GF-D8 (cell line): ENCODE results near the gene EYA4.
"Not testable (repeated sequence)": the region's sequence is repeated elsewhere in the genome, so short reads cannot be mapped to it uniquely, and the experiment has no call there.

Experiments
- DNase-seq: peaks from one replicate; lab custom pipeline; 2025; lab: John Stamatoyannopoulos, UW

EYA4 gene

DNA sequence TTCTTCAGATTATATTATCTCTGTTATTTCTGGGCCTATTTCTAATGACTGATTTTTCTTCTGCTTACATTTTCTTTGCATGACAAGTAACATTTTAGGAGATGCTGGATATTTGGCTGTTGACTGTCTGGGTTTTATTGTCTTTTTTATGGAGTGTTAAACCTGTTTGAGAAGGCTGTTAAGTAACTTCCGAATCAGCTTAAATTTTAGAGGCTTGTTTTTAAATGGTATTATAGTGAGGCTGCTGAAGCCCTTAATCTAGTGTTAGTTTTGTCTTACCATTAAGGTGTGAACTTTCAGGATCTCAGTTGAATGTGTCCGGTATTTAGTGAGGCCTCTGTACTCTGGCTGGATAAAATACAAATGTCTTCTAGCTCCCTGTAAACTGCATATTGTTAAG lies 109.8 kb downstream of the EYA4 start:
- DNase-seq, result no peak

DNA sequence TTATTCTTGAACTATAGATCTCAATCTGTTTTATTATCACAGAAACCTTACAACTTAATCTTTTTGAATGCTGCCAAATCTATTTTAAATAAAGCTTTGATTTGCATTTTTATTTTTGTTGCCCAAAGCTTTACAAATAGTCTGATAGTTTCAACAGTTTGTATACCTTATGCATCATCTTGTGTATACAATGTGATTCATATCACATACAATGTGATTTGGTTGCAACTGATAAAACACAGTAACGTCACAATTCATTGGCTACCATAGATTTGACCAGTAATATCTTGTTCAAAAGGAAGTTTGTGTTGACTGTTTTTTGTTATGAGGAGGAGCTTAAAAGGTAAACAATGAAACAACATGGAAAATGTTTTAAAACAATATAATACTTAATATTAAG lies 110.9 kb downstream of the EYA4 start:
- no peak for DNase-seq

DNA sequence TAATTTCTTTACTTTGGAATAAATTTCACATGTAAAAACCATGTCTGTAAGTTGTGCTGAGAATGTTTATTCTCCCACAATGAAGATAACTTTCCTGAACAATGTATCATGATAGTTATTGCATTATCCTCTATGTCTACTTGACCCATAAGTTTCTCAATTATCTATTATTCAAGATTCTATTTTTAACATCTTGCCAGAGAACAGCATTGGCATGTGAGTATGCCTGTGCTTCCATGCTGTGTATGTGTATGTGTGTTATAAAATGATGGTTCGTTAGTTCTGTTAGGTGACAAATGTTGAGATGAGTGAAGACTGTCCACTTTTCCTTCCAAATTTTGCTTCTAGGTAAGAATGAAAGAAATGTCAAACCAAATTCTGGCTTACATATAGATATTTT lies 111.9 kb downstream of the EYA4 start:
- no peak for DNase-seq

DNA sequence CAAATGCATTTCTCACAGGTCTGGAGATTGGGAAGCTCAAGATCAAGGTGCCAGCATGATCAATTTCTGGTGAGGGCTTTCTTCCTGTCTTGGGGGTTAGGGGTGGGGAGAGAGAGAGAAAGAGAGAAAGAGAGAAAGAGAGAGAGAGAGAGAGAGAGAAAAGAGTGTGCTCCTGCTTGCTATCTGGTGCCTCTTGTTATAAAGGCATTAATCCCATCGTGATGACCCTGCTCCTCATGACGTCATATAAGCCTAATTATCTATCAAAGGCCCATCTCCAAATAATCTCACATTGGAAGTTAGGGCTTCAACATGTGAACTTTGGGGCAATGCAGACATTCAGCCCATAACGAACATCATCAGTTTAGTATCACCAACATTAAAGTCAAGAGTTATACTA lies 114.8 kb downstream of the EYA4 start:
- DNase-seq, result no peak

DNA sequence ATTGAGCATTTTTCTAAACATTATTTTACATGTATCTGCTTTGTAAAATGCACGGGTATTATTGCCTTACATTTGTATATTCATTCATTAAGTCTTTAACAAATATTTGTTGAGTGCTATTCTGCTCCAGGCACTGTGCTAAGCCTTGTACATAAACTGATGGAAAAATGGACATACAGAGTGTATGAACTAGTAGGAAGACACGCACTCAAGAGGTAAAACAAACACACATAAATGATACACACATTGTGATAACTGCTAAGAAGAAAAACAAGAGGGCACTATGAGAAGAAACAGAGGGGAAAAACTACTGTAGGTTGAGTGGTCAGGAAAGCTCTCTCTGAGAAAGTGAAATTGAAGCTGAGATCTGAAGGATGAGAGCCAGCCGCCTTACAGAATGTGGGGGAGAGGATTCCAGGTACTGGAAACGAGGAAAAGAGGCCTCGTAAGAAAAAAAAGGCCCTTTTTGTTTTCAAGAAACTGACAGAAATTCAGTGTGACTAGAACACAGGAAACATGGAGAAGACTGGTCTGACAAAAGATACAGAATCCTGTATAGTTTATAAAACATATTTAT lies 117.5 kb downstream of the EYA4 start:
- no peak for DNase-seq

DNA sequence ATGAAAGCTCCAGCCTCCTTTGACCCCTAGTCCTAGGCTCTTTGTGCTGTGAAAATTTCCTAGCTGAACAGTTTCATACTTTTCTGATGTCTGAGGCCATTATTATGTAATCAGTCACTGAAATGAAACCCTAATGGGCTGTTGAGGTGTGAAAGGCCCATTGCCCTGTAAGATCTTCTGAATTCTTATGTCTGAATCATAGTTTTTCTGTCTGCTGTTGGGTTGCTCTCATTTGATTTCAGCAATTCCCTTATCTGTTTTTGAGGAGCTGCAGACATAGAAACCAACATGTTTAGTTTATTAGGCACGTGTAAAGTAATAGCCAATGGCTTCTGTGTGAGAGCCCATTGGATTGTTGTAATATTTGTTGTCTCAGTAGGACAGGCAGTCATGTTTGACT lies 118.1 kb downstream of the EYA4 start:
- no peak for DNase-seq

DNA sequence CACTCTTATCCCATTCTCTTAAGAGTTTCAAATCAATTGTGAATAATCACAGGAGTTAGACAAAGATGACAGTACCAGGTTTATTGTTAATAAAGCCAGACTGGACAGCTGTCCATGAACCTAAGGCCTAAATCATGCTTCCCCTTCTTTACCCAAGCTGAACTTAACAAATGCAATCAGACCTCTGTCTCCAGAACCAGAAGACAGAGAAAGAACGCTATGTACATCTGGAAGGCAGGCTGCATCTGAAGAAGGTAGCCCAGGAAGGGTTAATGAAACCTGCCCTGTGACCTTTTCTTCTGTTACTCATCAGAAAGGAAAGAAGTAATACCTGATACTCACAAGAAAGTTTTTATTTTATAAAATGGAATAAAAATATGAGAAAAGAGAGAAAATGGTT lies 118.6 kb downstream of the EYA4 start:
- no peak for DNase-seq

DNA sequence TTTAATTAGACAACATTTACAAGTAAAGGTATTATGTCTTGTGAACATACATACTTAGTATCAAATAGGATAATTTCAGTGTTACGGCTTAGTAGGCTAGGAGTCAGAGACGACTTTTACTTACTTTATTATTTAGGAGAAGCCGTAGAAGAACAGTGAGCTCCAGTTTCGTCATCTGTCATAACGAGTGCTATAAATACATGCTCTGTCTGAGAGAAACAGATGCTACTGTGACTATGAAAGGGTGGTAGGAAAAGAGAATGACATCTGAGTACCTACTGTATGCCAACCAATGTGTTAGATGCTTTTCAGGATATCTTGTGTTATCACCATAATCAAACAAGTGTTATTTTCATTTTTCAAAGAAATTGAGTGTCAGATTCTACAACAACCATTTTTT lies 119.0 kb downstream of the EYA4 start:
- DNase-seq, result no peak

DNA sequence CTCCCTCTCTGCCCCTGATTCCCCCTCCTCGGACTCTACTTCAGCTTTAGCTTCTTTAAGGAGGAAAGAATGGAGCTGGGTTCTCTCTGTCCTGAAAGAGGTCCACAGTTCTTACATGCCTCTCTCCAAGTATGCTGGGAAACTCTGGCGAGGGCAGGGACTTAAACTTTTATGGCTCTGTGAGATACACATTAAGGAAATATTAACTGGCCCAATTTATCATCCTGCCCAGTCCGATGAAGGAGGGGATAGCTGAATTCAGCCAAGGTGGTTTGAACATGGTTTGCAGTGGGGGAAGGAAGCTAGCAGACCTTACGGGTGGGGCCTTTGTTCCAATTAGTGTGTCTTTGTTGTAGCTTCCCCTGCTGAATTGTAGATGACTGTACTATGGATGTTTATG lies 121.7 kb downstream of the EYA4 start:
- DNase-seq, result no peak

DNA sequence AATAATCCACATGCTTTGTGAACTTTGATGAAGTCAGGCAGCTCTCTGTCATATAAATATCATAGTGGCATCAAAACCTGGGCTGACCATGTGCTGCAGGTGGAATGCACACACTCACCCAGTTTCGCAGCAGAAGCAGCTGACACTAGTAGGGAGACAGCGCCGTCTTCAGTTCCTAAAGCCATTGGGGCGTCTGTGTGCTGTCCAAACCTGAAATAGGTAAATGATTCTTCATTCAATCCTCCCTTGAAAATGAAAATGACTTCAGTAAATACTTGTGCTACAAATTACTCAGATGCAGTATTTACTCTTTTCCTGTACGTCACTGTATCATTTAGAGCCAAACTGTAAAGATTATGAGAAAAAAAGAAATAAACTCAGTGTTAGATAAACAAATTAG lies 127.5 kb downstream of the EYA4 start:
- no peak for DNase-seq

DNA sequence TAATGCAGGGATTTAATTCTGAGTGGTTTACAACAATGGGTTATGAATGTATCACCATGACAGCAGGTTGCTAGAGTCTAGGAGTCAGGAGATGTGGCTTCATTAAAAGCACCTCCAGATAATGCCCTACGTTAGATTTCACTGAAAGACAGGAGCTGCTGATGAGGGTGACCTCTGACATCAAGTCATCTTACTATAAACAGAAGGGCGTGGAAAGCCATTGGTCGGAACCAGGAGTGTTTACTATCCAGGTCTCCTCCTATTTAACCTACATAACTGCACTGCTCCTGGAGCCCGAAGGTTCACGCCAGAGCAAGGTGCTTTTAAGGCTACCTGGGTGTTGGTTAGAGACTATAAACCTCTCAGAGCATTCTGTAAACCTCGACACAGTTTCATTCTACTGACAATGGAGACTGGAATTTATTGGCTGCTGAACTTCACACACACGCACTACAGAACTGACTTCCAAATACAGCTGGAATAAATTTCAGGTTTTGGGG lies 128.7 kb downstream of the EYA4 start:
- DNase-seq, result no peak

DNA sequence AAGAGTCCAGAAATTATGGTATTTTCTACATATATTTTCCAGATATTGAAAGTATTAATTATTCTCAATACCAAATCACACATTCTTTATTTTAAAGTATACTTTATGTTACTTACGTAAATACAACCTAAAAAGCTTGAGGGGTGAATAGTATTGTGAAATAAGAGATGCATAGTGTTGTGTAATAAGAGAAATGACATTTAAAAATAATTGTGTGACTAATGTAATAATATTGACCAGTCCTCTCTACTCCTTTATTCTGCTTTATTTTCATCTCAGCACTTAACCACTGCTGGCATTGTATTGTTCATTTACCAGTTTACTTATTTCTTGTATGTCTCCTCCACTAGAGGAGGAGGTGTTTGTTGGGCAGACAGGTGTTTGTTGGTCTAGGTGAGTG lies 135.6 kb downstream of the EYA4 start:
- DNase-seq, result no peak

DNA sequence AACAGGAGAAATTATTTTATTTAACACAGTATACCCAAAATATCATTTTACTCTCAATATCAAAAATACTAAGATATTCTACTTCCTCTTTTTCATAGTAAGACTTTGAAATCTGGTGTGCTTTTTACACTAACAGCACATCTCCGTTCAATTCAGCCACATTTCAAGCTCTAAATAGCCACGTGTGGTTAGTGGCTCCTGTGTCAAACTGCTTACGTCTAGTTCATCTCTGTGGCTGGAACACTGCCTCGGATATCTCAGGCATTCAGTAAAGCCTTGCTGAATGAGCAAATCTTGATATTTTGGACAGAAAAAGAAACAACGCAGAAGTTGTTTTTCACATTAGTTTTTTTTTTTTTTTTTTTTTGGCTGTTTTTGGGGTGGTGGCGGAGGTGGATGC lies 136.1 kb downstream of the EYA4 start:
- no peak for DNase-seq

DNA sequence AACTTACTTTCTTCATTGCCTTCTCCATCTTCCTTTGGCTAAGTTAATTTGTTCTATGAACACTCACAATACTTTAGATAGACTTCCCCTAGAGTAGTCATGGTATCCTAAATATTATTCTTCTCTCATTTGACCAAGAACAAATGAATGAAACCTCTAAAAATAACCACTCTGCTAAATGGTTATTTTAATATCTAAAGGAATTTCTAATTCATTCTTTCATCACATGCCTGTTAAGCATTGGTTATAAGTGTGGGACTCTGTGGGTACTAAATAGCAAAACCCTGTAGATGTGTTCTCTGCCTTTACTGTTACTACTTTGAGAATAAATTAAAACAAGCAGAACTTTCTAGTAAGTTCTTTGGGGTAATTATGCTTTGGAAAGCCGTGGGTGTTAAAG lies 138.9 kb downstream of the EYA4 start:
- no peak for DNase-seq

DNA sequence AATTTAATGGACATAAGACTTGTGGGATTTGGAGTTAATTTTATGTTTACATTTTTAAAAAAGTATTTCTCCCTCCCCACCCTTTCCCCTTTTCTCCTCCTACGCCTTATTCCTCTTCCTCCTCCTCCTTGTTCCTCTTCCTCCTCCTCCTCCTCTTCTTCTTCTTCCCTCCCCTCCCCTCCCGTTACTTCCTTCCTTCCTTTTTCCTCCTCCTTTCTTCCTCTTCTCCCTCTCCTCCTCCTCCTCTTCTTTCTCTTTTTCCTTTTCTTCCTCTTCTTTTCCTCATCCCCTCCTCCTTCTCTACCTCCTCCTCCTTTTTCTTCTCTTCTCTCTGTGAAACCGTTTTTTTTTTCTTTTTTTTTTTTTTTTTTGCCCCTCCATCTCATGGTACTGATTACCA lies 139.6 kb downstream of the EYA4 start:
- no peak for DNase-seq

DNA sequence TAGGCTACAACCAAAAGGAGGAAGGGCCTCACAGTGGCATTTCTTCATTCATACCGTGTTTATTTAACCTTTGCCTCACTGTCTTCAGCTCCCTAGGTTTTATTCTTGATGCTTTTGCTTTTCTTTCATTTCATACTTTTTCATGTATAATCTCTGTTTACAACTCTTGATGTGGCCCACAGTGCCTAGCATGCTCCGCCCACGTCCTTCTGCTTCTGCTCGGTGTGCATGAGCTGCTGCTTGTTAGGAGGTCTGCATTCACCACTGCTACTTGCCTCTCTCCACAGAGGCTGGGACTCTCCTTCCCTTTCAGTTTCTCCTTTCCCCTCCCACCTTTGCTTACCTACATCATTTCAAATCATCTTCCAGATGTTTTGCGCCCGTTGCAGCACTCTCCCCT lies 147.6 kb downstream of the EYA4 start:
- no peak for DNase-seq

DNA sequence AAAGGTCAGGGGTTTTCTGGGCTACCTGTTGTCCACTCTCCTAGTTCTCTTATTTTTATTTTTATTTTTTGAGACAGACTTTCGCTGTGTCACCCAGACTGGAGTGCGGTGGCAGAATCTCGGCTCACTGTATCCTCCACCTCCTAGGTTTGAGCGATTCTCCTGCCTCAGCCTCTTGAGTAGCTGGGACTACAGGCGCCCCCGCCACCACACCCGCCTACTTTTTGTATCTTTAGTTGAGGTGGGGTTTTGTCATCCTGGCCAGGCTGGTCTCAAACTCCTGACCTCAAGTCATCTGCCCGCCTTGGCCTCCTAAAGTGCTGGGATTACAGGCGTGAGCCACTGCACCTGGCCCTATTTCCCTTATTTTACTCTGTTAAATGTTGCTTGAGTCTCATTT lies 149.0 kb downstream of the EYA4 start:
- no peak for DNase-seq

DNA sequence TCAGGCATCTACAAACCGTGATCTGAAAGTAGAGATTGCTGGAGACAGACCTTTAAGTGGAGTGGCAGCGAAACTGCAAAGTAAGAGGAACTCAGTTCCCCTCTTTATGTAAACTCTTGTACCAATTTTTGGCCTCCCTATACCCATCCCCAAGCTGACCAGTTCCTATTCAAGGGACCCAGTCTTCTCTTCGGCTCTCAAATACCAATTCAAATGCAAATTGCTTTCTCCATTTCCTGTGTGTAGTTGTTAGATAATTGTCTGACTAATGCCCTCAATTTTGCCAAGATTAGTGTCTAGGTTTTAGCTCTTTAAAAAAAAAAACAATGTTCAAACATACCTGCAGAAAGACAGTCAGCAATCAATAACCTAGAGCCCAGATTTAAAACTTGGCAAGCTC lies 150.9 kb downstream of the EYA4 start:
- no peak for DNase-seq

DNA sequence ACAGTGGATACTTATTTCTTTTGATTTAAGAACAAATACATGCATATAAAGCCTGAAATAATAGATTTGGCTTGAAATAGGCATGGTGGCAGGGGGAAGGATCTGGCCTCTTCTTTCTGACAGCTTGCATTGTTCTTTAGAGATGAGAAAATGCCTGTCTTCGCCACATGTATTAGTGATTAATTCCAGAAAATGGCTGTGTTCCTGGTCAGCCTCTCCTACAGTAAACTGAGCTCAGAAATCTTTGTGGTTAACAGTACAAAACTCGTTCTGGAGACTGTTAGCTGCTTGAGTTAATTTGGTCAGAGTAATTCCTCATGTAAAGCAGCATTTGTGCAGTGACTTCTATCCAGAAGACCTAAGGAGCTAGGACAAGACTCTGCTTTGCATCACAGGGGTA lies 151.5 kb downstream of the EYA4 start:
- no peak for DNase-seq

DNA sequence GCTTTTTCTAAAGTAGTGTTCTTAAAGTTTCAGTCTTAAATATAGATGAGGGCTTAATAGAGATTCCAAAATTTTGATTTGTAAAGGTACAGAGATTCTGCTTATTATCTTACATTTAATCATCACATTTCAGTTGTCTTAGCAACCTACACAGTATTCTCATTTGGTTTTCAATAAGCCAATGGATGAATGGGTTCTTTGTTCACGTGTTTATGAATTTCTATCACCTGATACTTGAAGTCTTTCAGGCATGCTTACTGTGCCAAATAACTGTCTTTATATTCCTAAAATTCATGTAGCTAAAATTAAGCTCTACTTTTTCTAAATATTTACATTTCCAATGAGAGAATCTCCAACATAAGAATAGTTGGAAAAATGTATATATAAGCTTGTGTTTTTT lies 152.7 kb downstream of the EYA4 start:
- DNase-seq, result no peak

DNA sequence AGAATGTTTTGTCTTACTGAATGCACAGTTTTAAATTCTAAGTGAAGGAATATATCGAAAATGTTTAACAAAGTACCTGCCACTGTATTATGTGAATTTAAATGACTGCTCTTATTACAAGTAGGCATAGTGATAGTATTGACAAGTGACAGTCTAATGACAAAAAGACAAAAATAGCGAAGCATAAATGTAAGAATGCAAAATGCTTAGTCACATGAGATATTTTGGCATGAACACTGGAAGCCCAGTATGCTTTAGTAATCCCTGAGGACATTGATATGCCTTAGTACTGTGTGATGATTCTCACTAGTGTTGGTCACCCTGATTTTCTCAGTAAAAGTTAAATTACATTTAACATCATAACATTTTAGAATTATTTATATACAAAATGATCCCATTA lies 153.5 kb downstream of the EYA4 start:
- no peak for DNase-seq

DNA sequence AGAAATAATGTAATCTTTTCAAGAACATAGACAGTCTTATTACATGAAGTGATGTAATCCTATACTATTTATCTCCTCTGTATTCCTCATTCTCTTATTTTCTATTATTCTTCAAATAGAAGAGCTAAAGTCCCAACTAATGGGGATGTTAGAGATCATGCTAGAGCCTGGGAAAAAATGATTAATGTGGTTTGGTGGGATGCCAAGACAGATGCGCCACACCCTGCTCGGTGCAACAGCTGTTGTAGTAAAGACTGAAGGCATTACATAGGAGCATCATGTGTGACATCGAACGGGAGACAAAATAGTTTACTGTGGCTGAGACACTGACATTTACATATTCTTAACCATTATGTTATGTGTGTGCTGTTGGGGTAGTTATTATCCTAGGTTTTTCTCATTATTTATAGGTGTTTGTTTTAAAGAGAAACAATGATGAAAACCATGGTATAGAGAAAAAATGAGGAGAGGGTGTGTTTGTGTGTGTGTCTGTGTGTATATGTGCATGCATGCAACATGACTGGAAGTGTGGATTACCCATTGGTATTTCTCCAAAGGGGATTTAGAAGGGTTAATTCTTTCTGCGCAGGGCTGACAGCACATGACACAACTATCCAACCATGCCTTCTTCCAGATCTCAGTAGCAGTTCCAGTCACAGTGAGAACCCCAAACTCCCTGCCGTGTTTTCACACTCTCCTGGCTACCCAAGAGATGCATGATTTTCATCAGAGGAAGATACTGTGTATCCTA lies 155.3 kb downstream of the EYA4 start:
- no peak for DNase-seq

DNA sequence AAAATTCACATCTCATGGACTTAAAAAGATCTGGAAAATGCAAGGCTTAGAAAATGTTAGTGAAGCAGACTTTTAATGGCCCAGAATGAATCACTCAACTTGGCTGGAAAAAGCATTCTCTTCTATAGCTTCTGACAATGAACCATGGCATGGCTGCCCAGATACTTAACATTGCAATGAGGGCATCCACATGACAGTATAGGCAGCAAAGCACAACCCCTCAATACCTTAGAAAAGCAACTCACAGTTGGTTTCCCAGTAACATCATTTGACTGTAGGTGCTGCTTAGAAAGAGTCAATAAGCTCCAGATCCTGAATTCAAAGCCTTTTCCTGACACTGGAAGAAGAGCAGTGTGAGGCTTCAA lies 155.8 kb downstream of the EYA4 start:
- no peak for DNase-seq

DNA sequence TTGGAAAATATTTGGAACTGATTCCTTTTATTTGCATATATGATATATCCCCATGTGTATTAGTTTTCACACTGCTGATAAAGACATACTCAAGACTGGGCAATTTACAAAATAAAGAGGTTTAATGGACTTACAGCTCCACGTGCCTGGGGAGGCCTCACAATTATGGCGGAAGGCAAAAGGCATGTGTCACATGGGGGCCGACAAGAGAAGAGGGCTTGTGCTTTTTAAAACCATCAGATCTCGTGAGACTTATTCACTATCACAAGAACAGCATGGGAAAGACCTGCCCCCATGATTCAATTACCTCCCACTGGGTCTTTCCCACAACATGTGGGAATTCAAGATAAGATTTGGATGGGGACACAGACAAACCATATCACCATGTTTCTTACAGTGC lies 156.4 kb downstream of the EYA4 start:
- not testable (repeated sequence) for DNase-seq
